Measurements from ENCODE around the gene ALK.

DNA sequence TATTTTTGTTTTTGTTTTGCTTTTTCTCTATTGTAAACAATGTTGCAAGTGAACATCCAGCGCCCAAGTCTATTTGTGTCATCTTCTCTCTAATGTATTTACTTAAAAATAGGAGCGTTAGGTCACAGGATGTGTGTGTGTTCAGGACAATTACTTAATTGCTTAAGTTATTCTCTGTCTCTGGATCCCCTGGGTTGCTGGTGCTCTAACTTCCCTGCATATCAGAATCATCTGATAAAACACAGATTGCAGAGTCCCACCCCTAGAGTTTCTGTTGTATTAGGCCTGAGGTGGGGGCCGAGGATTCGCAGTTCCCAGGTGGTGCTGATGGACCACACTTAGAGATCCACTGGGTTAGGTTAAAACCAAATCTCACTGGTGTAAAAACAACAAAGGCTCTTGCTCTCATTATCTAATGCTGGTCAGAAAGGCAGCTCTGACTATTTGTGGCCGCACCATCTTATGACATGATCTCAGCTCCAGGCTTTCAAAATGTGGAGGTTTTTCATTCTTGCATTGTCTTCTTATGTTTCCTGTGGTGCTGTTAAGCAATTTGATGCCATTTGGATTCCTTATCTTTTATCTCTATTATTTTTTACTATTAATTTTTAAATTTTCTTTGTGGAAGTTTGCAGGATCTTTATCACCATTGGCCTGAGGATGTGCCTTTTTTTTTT, 718.4 kb downstream of the ALK start:
- no peak for TF ChIP-seq FOSL2 (IDR thresholded peaks at IDR 0.05)
- TF ChIP-seq FOSL2 (CRISPR knock-in tag; IDR thresholded peaks at IDR 0.05) = no peak
- no peak for TF ChIP-seq CEBPB (IDR thresholded peaks at IDR 0.05)
- TF ChIP-seq, protein P1, sequence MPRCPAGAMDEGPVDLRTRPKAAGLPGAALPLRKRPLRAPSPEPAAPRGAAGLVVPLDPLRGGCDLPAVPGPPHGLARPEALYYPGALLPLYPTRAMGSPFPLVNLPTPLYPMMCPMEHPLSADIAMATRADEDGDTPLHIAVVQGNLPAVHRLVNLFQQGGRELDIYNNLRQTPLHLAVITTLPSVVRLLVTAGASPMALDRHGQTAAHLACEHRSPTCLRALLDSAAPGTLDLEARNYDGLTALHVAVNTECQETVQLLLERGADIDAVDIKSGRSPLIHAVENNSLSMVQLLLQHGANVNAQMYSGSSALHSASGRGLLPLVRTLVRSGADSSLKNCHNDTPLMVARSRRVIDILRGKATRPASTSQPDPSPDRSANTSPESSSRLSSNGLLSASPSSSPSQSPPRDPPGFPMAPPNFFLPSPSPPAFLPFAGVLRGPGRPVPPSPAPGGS (IDR thresholded peaks at IDR 0.05) = no peak
- TF ChIP-seq POLR2A (IDR thresholded peaks at IDR 0.05; ENCODE audit: low read length) = no peak
- TF ChIP-seq, protein P2, sequence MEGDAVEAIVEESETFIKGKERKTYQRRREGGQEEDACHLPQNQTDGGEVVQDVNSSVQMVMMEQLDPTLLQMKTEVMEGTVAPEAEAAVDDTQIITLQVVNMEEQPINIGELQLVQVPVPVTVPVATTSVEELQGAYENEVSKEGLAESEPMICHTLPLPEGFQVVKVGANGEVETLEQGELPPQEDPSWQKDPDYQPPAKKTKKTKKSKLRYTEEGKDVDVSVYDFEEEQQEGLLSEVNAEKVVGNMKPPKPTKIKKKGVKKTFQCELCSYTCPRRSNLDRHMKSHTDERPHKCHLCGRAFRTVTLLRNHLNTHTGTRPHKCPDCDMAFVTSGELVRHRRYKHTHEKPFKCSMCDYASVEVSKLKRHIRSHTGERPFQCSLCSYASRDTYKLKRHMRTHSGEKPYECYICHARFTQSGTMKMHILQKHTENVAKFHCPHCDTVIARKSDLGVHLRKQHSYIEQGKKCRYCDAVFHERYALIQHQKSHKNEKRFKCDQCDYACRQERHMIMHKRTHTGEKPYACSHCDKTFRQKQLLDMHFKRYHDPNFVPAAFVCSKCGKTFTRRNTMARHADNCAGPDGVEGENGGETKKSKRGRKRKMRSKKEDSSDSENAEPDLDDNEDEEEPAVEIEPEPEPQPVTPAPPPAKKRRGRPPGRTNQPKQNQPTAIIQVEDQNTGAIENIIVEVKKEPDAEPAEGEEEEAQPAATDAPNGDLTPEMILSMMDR (IDR thresholded peaks at IDR 0.05) = no peak

Data from A549 (cell line).